ENCODE measurements around the gene ZNF511.

Gene ZNF511

GRCh38 chr10:133337370-133337725 is 28.6 kb downstream of the ZNF511 start:
- no peak overlapping the region for H3K4me3 ChIP-seq (ENCODE audit: control insufficient read depth, low read depth, low read length)
- no peak for DNase-seq (ENCODE audit: low read depth)
- TF ChIP-seq CTCF (IDR thresholded peaks at IDR 0.05; ENCODE audit: control insufficient read depth, insufficient read depth, low read depth, low read length, missing control alignments): no peak

DNA sequence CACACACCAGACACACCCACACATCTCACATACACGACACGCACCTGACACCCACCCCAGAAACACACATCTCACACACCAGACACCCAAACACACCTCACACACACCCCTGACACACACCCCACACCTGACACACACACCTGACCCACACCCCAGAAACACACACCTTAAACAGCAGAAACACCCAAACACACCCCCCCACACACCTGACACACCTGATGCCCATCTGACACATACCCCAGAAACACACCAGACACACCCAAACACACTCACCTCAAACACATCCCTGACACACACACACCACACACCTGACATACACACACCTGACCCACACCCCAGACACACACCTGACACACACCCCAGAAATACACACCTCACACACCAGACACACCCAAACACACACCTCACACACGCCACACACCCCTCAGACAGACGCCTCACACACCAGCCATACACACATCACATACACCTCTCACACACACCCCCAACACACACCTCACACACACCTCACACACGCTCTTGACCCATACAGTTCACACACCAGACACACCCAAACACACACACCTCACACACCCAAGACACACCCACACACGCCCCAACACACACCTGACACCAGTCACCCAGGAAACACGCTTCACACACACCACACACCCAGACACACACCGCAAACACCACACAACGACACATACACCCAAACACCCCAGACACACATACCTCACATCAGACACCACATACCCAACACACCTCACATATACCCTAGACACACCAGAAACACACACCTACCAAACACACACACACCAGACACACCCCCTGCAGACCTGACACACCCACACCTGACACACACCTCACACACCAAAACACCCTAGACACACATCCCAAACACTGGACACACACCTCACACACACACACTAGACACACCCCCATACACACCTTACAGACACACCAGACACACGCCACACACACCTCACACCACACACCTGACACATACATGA is 29.7 kb downstream of the ZNF511 start:
- TF ChIP-seq CTCF (IDR thresholded peaks at IDR 0.05; ENCODE audit: control insufficient read depth, insufficient read depth, low read depth, low read length, missing control alignments): no peak
- H3K4me3 ChIP-seq (ENCODE audit: control insufficient read depth, low read depth, low read length): no peak overlapping the region
- no peak for DNase-seq (ENCODE audit: low read depth)

GRCh38 chr10:133339708-133340380 is 31.1 kb downstream of the ZNF511 start:
- H3K4me3 ChIP-seq (ENCODE audit: control insufficient read depth, low read depth, low read length): no peak overlapping the region
- TF ChIP-seq CTCF (IDR thresholded peaks at IDR 0.05; ENCODE audit: control insufficient read depth, insufficient read depth, low read depth, low read length, missing control alignments): no peak
- no peak for DNase-seq (ENCODE audit: low read depth)

DNA sequence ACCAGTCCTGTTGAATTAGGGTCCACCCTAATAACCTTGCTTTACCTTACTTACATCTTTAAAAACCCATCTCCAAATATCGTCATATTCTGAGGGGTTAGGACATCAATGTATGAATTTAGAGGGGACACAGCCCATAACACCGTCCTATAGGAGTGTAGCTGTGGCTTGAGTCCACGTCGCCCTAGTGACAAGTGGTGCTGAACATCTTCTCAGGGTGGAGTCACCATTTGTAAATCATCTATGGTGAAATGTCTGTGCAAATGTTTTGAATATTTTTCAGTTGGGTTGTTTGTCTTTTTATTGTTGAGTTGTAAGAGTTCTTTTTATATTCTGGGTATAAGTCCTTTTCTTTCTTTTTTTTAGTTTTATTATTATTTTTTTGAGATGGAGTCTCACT is 33.3 kb downstream of the ZNF511 start:
- no peak for DNase-seq (ENCODE audit: low read depth)
- TF ChIP-seq CTCF (IDR thresholded peaks at IDR 0.05; ENCODE audit: control insufficient read depth, insufficient read depth, low read depth, low read length, missing control alignments): no peak
- H3K4me3 ChIP-seq (ENCODE audit: control insufficient read depth, low read depth, low read length): no peak overlapping the region

- no peak for DNase-seq (ENCODE audit: low read depth)
- TF ChIP-seq CTCF (IDR thresholded peaks at IDR 0.05; ENCODE audit: control insufficient read depth, insufficient read depth, low read depth, low read length, missing control alignments): no peak
- H3K4me3 ChIP-seq (ENCODE audit: control insufficient read depth, low read depth, low read length): no peak overlapping the region
These were observed 34.2 kb downstream of the ZNF511 start for GRCh38 chr10:133342942-133343341.

DNA sequence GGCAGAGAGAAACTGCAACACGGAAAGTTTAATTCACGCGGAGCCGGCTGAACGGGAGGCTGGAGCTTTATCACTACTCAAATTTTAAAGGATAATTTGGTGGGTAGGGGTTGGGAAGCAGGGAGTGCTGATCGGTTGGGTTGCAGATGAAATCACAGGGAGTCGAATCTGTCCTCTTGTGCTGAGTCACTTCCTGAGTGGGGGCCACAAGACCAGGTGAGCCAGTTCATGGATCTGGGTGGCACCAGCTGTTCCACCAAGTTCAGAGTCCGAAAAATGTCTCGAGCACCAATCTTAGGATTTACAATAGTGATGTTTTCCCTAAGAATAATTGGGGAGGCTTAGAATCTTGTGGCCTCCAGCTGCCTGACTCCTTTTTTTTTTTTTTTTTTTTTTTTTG is 34.8 kb downstream of the ZNF511 start:
- DNase-seq (ENCODE audit: low read depth): no peak
- no peak overlapping the region for H3K4me3 ChIP-seq (ENCODE audit: control insufficient read depth, low read depth, low read length)

More for the DNA sequence above, 34.8 kb downstream of the ZNF511 start:
- no peak for TF ChIP-seq CTCF (IDR thresholded peaks at IDR 0.05; ENCODE audit: control insufficient read depth, insufficient read depth, low read depth, low read length, missing control alignments)

Measured in AG09309 (cell line).